ENCODE results near the gene TLL2. TPM values are rescaled to one million over a fixed set of nuclear protein-coding genes. Genes with fewer than 3 reads are reported as not detected.
A peak's percentile ranks its signal among the peaks of the same experiment; 100 is the strongest.

Gene TLL2
- total RNA-seq, 1 donor from 2014 or later = not detected

- Mint-ChIP-seq H3K4me3 (ENCODE audit: unreplicated experiment) (no peak overlapping the region), H3K27me3 (ENCODE audit: unreplicated experiment) (peaks cover 26% of the 10 kb centered on the region), H3K36me3 (ENCODE audit: unreplicated experiment) (no peaks in the 10 kb centered on the region), H3K27ac (ENCODE audit: unreplicated experiment) (no peak overlapping the region), H3K4me1 (ENCODE audit: unreplicated experiment) (no peaks in the 10 kb centered on the region), H3K9me3 (ENCODE audit: unreplicated experiment) (no peaks in the 10 kb centered on the region)
- TF ChIP-seq, protein P1, sequence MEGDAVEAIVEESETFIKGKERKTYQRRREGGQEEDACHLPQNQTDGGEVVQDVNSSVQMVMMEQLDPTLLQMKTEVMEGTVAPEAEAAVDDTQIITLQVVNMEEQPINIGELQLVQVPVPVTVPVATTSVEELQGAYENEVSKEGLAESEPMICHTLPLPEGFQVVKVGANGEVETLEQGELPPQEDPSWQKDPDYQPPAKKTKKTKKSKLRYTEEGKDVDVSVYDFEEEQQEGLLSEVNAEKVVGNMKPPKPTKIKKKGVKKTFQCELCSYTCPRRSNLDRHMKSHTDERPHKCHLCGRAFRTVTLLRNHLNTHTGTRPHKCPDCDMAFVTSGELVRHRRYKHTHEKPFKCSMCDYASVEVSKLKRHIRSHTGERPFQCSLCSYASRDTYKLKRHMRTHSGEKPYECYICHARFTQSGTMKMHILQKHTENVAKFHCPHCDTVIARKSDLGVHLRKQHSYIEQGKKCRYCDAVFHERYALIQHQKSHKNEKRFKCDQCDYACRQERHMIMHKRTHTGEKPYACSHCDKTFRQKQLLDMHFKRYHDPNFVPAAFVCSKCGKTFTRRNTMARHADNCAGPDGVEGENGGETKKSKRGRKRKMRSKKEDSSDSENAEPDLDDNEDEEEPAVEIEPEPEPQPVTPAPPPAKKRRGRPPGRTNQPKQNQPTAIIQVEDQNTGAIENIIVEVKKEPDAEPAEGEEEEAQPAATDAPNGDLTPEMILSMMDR (IDR thresholded peaks at IDR 0.05) = no peak
- DNase-seq (ENCODE audit: extremely low spot score, unreplicated experiment) = no peak
These were observed 154.1 kb downstream of the TLL2 start for GRCh38 chr10:96359616-96360015.

- Mint-ChIP-seq H3K9me3 (ENCODE audit: unreplicated experiment) (no peaks in the 10 kb centered on the region), H3K27me3 (ENCODE audit: unreplicated experiment) (peaks cover 26% of the 10 kb centered on the region), H3K27ac (ENCODE audit: unreplicated experiment) (no peak within 1 kb of the TSS), H3K36me3 (ENCODE audit: unreplicated experiment) (no peaks in the 10 kb centered on the region), H3K4me1 (ENCODE audit: unreplicated experiment) (no peaks in the 10 kb centered on the region), H3K4me3 (ENCODE audit: unreplicated experiment) (no peak within 1 kb of the TSS)
- no peak for DNase-seq (ENCODE audit: extremely low spot score, unreplicated experiment)
- TF ChIP-seq, protein P1 (IDR thresholded peaks at IDR 0.05) = no peak
These were observed 154.7 kb downstream of the TLL2 start, which contains the start of gene OPALIN for GRCh38 chr10:96358851-96359540. Gene OPALIN, minus strand, starts transcription at chr10:96359002. Its CDS starts 106 bp downstream, at chr10:96358896.

DNA sequence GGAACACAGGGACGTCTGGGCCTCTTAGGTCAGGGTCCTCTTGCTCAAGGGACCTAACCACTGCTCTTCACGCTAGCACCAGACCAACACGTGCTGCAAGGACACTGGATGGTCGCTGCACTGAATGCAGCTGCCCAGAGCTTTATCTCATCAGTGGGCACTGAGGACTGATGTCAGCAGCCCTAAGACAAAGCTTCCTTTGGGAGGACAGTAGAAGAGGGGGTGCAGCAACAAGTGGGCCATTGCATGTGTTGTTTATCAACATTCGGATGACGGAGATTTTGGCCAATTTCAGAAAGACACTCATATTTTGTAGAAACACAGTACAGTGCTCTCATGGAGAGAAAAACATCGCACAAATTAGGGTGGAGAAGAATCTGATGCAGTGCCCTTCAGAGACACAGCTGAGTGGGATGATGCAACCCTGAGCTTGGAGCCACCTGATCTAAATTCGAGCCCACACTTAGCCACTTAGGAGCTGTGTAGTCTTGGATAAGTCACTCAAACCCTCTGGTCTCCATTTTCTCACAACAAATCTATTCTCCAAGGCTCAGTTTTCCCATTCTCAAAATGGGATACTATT, 156.6 kb downstream of the TLL2 start:
- Mint-ChIP-seq H3K27me3 (ENCODE audit: unreplicated experiment) (peaks cover 28% of the 10 kb centered on the region), H3K4me3 (ENCODE audit: unreplicated experiment) (no peak overlapping the region), H3K27ac (ENCODE audit: unreplicated experiment) (no peak overlapping the region), H3K9me3 (ENCODE audit: unreplicated experiment) (no peaks in the 10 kb centered on the region), H3K4me1 (ENCODE audit: unreplicated experiment) (no peaks in the 10 kb centered on the region), H3K36me3 (ENCODE audit: unreplicated experiment) (no peaks in the 10 kb centered on the region)
- peak; percentile 10 for DNase-seq (ENCODE audit: extremely low spot score, unreplicated experiment)
- TF ChIP-seq, protein P1 (IDR thresholded peaks at IDR 0.05) = no peak

DNA sequence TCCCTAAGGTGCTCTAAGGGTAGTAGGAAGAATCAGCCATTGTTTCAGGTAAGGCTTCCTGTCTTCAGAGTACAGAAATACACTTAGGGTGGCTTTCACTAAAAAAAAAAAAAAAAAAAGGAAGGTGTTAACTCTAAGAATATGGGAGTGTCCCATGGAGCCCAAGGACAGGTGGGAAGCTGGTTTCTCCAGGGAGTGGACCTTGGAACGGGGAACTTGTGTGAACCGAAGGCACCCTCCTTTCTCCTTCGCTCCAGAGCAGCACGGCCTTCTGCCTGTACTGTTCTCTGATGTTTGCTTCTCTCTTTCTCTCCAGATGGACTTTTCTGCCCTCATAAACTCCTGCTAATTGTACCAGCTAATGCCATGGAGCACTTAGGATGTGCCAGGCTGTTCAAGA, 161.1 kb downstream of the TLL2 start:
- H3K4me1 Mint-ChIP-seq (ENCODE audit: unreplicated experiment) = no peaks in the 10 kb centered on the region
- H3K27ac Mint-ChIP-seq (ENCODE audit: unreplicated experiment) = no peak overlapping the region
- peak; percentile 46 for DNase-seq (ENCODE audit: extremely low spot score, unreplicated experiment)
- no peak overlapping the region for H3K4me3 Mint-ChIP-seq (ENCODE audit: unreplicated experiment)
- TF ChIP-seq, protein P1 (IDR thresholded peaks at IDR 0.05) = no peak
- no peaks in the 10 kb centered on the region for H3K36me3 Mint-ChIP-seq (ENCODE audit: unreplicated experiment)
- H3K27me3 Mint-ChIP-seq (ENCODE audit: unreplicated experiment) = peaks cover 37% of the 10 kb centered on the region
- no peaks in the 10 kb centered on the region for H3K9me3 Mint-ChIP-seq (ENCODE audit: unreplicated experiment)

GRCh38 chr10:96352027-96352426, 161.7 kb downstream of the TLL2 start:
- DNase-seq (ENCODE audit: extremely low spot score, unreplicated experiment) = peak; percentile 3
- Mint-ChIP-seq H3K27me3 (ENCODE audit: unreplicated experiment) (peaks cover 33% of the 10 kb centered on the region), H3K9me3 (ENCODE audit: unreplicated experiment) (no peaks in the 10 kb centered on the region), H3K4me3 (ENCODE audit: unreplicated experiment) (no peak overlapping the region), H3K36me3 (ENCODE audit: unreplicated experiment) (no peaks in the 10 kb centered on the region), H3K27ac (ENCODE audit: unreplicated experiment) (no peak overlapping the region), H3K4me1 (ENCODE audit: unreplicated experiment) (no peaks in the 10 kb centered on the region)
- TF ChIP-seq, protein P1 (IDR thresholded peaks at IDR 0.05) = no peak

Data from osteocyte (in vitro differentiated cells).